ENCODE results near the gene AP4E1. TPM values are rescaled to one million over a fixed set of nuclear protein-coding genes. Genes with fewer than 3 reads are reported as not detected.

The AP4E1 gene
- total RNA-seq, 1 donor from 2014 or later = 17.9 TPM

DNA sequence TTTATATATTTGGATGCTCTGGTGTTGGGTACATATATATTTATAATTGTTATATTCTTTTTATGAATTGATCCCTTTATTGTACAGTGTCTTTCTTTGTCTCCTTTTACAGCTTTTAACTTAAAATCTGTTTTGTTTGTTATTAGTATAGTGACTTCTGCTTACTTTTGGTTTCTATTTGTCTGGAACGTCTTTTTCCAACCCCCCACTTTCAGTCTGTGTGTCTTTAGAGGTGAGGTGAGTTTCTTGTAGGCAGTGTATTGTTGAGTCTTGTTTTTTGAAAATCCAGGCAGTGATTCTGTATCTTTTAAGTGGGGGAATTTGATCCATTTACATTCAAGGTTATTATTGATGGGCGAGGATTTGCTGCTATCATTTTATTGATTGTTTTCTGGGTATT, 62.0 kb downstream of the AP4E1 start:
- peaks cover 5% of the 10 kb centered on the region for H3K4me1 Mint-ChIP-seq (ENCODE audit: low read depth)
- H3K27ac Mint-ChIP-seq = no peak overlapping the region
- no peaks in the 10 kb centered on the region for H3K27me3 Mint-ChIP-seq (ENCODE audit: low read depth)
- peaks cover 92% of the 10 kb centered on the region for H3K36me3 Mint-ChIP-seq (ENCODE audit: low read depth)
- H3K9me3 Mint-ChIP-seq = peaks cover 61% of the 10 kb centered on the region
- intact Hi-C loops (cut with micrococcal nuclease) = no loop called here
- H3K4me3 Mint-ChIP-seq (ENCODE audit: low read depth) = no peak overlapping the region
- DNase-seq (ENCODE audit: low spot score) = no peak

DNA sequence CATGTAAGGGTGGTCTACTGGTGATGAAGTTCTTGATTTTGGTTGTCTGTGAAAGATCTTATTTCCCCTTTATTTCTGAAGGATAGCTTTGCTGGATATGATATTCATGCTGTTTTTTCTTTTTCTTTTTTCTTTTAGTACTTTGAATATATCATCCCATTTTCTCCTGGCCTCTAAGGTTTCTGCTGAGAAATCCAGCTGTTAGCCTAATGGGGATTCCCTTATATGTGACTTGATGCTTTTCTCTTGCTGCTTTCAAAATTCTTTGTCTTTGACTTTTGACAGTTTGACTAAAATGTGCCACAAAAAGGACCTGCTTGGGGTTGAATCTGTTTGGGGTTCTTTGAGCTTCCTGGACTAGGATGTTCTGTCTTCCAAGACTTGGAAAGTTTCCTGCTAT, 62.6 kb downstream of the AP4E1 start:
- Mint-ChIP-seq H3K4me1 (ENCODE audit: low read depth) (peaks cover 5% of the 10 kb centered on the region), H3K9me3 (peaks cover 58% of the 10 kb centered on the region), H3K4me3 (ENCODE audit: low read depth) (no peak overlapping the region), H3K36me3 (ENCODE audit: low read depth) (peaks cover 90% of the 10 kb centered on the region), H3K27ac (no peak overlapping the region), H3K27me3 (ENCODE audit: low read depth) (no peaks in the 10 kb centered on the region)
- intact Hi-C loops (cut with micrococcal nuclease) = no loop called here
- no peak for DNase-seq (ENCODE audit: low spot score)

DNA sequence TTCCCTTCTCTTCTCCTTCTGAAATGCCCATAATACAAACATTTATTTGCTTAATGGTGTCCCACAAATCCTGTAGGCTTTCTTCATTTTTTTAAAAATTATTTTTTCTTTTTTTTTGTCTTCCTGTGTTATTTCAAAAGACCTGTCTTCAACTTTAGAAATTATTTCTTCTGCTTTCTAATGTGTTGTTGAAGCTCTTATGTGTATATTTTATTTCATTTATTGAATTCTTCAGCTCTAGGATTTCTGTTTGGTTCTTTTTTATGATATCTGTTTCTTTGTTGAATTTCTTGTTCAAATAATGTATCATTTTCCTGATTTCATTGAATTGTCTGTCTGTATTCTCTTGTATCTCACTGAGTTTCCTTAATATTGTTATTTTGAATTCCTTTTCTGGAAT, 63.1 kb downstream of the AP4E1 start:
- Mint-ChIP-seq H3K27ac (no peak overlapping the region), H3K4me3 (ENCODE audit: low read depth) (no peak overlapping the region), H3K9me3 (peaks cover 58% of the 10 kb centered on the region), H3K4me1 (ENCODE audit: low read depth) (peaks cover 5% of the 10 kb centered on the region), H3K27me3 (ENCODE audit: low read depth) (no peaks in the 10 kb centered on the region), H3K36me3 (ENCODE audit: low read depth) (peaks cover 87% of the 10 kb centered on the region)
- DNase-seq (ENCODE audit: low spot score) = no peak
- intact Hi-C loops (cut with micrococcal nuclease) = no loop called here

DNA sequence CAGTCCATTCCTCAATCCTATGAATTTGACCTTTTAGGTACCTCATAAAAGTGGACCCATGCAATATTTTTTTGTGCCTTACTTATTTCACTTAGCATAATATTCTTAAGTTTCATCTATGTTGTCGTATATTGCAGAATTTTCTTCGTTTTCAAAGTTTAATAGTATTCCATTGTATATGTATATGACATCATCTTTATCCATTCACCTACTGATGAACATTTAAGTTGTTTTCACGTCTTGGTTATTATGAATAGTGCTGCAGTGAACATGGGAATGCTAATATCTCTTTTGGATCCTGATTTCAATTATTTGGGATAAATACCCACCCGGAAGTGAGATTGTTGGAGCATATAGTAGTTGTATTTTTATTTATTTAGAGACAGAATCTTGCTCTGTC, 65.1 kb downstream of the AP4E1 start:
- intact Hi-C loops (cut with micrococcal nuclease) = no loop called here
- Mint-ChIP-seq H3K9me3 (peaks cover 48% of the 10 kb centered on the region), H3K27me3 (ENCODE audit: low read depth) (no peaks in the 10 kb centered on the region), H3K27ac (no peak overlapping the region), H3K4me3 (ENCODE audit: low read depth) (no peak overlapping the region), H3K36me3 (ENCODE audit: low read depth) (peaks cover 72% of the 10 kb centered on the region), H3K4me1 (ENCODE audit: low read depth) (peaks cover 7% of the 10 kb centered on the region)
- DNase-seq (ENCODE audit: low spot score) = no peak

DNA sequence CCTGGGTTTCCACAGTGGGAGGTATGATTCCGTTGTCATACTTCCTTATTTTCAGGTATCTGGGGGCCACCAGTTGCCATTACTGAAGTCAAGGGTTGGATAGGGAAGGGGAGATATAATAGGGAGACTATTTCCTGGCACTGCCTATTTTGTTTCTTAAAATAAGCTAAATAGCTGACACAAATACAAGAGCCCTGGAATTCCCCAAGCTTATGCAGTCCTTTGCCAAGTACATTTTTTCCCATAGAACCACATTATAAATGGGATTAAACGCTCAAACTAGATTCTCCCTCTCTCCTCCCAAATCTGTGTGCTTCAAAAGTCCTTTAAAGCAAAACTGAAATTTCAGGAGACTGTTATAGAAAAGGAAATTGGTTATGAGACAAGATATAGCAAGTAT, 68.7 kb downstream of the AP4E1 start:
- intact Hi-C loops (cut with micrococcal nuclease) = no loop called here
- Mint-ChIP-seq H3K36me3 (ENCODE audit: low read depth) (peaks cover 71% of the 10 kb centered on the region), H3K9me3 (peaks cover 19% of the 10 kb centered on the region), H3K27me3 (ENCODE audit: low read depth) (no peaks in the 10 kb centered on the region), H3K27ac (no peak overlapping the region), H3K4me3 (ENCODE audit: low read depth) (no peak overlapping the region), H3K4me1 (ENCODE audit: low read depth) (peaks cover 7% of the 10 kb centered on the region)
- DNase-seq (ENCODE audit: low spot score) = no peak

DNA sequence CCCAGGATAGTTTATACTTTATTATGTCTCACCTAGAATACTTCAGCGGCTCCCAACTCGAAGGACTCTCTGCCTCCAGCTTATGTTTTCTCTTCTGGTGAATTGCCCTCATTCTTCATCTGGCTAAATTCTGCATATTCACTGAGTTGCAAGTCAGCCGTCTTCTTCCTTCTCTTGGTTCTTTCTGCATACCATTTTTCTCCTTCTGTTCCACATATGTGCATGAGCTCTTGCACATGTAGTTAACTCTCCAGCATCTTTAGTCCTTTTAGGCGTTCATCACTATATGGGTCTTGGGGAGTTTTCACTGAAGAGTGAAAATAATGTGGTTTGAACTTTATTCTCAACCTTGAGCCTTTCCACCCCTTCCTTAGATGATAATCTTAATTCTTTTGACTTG, 70.1 kb downstream of the AP4E1 start:
- H3K36me3 Mint-ChIP-seq (ENCODE audit: low read depth) = peaks cover 66% of the 10 kb centered on the region
- intact Hi-C loops (cut with micrococcal nuclease) = no loop called here
- no peak overlapping the region for H3K4me3 Mint-ChIP-seq (ENCODE audit: low read depth)
- H3K27me3 Mint-ChIP-seq (ENCODE audit: low read depth) = no peaks in the 10 kb centered on the region
- H3K4me1 Mint-ChIP-seq (ENCODE audit: low read depth) = peaks cover 7% of the 10 kb centered on the region
- peak overlapping the region; percentile 61 for H3K27ac Mint-ChIP-seq
- DNase-seq (ENCODE audit: low spot score) = no peak
- H3K9me3 Mint-ChIP-seq = peaks cover 16% of the 10 kb centered on the region

DNA sequence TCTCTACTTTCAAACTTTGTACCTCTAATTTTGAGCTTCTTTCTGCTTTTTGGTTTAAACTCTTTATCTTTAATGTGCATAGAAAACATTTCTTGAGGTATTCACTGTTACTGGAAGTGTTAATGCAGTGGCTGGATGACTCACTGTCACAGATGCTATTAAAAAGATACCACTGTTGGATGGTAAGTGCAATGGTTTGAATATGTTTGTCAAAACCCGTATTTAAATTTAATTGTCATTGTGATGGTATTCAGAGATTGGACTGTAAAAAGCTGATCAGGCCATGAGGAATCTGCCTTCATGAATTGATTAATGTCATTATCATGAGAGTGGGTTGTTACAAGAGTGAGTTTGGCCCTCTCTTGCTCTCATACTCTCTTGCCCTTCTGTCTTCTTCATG, 70.6 kb downstream of the AP4E1 start:
- H3K4me3 Mint-ChIP-seq (ENCODE audit: low read depth) = no peak overlapping the region
- peaks cover 66% of the 10 kb centered on the region for H3K36me3 Mint-ChIP-seq (ENCODE audit: low read depth)
- H3K4me1 Mint-ChIP-seq (ENCODE audit: low read depth) = peaks cover 7% of the 10 kb centered on the region
- peaks cover 18% of the 10 kb centered on the region for H3K9me3 Mint-ChIP-seq
- DNase-seq (ENCODE audit: low spot score) = no peak
- intact Hi-C loops (cut with micrococcal nuclease) = no loop called here
- no peaks in the 10 kb centered on the region for H3K27me3 Mint-ChIP-seq (ENCODE audit: low read depth)
- peak overlapping the region; percentile 61 for H3K27ac Mint-ChIP-seq

DNA sequence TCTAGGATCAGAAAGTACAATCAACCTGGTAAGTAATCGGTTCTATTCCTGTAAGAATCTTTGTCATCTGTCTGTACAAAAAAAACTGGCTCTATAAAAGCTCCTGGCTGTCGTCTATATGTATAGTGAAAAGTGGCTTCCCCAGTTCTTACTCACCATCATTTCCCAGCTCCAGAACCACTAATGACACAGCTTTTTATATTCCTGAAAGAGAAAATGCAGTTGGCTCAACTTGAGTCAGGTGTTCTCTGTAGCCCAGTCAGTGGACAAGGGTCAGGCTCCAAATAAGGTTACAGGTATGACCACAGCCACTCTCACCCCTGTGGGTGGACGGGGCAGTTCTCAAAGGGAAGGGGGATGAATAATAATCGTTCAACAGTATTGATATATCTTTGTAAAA, 85.1 kb downstream of the AP4E1 start:
- Mint-ChIP-seq H3K27ac (no peak overlapping the region), H3K4me1 (ENCODE audit: low read depth) (no peaks in the 10 kb centered on the region), H3K4me3 (ENCODE audit: low read depth) (no peak overlapping the region), H3K27me3 (ENCODE audit: low read depth) (no peaks in the 10 kb centered on the region), H3K36me3 (ENCODE audit: low read depth) (peaks cover 30% of the 10 kb centered on the region), H3K9me3 (no peaks in the 10 kb centered on the region)
- intact Hi-C loops (cut with micrococcal nuclease) = no loop called here
- DNase-seq (ENCODE audit: low spot score) = no peak

DNA sequence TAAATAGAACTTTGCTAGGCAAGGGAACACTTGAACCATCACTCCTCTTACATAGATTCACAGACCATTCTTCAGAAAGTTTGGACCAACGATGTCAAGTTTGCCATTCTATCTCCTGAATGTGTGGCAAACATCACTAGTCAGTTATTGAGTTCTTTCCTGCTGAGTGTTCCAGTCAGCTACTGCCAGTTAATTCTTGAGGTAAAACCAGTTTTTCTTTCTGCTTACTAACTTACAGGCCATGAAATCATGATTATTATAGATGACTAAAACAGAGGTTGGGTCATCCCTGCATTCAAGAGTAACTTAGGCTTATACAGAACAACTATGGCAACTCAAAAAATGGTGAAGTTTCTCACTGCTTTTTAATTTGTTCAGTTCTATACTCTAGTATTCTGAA, 88.2 kb downstream of the AP4E1 start:
- Mint-ChIP-seq H3K36me3 (ENCODE audit: low read depth) (peaks cover 40% of the 10 kb centered on the region), H3K4me1 (ENCODE audit: low read depth) (no peaks in the 10 kb centered on the region), H3K9me3 (no peaks in the 10 kb centered on the region), H3K4me3 (ENCODE audit: low read depth) (no peak overlapping the region), H3K27ac (no peak overlapping the region), H3K27me3 (ENCODE audit: low read depth) (no peaks in the 10 kb centered on the region)
- DNase-seq (ENCODE audit: low spot score) = no peak
- intact Hi-C loops (cut with micrococcal nuclease) = no loop called here

DNA sequence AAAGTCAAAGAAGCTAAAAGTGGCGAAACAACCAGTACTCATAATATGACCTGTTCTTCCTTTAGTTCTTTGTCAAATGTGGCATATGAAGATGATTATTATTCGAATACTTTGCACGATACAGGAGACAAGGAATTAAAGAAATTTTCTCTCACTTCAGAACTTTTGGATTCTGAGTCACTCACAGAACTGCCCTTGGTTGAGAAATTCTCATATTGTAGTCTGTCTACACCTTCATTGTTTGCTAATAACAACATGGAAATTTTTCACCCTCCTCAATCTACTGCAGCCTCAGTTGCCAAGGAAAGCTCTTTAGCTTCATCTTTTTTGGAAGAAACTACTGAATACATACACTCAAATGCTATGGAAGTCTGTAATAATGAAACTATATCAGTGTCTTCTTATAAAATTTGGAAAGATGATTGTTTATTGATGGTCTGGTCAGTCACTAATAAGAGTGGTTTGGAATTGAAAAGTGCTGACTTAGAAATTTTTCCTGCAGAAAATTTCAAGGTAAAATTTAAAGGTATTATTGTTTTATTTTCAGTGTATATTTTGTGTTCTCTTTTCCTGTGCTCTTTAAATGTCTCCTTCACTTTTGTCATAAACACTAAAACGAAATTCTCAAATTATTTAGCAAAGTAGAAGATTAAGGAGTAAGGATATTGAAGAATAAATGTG, 89.0 kb downstream of the AP4E1 start:
- Mint-ChIP-seq H3K27me3 (ENCODE audit: low read depth) (no peaks in the 10 kb centered on the region), H3K4me1 (ENCODE audit: low read depth) (no peaks in the 10 kb centered on the region), H3K9me3 (no peaks in the 10 kb centered on the region), H3K36me3 (ENCODE audit: low read depth) (peaks cover 46% of the 10 kb centered on the region), H3K4me3 (ENCODE audit: low read depth) (no peak overlapping the region), H3K27ac (no peak overlapping the region)
- DNase-seq (ENCODE audit: low spot score) = no peak
- intact Hi-C loops (cut with micrococcal nuclease) = no loop called here

DNA sequence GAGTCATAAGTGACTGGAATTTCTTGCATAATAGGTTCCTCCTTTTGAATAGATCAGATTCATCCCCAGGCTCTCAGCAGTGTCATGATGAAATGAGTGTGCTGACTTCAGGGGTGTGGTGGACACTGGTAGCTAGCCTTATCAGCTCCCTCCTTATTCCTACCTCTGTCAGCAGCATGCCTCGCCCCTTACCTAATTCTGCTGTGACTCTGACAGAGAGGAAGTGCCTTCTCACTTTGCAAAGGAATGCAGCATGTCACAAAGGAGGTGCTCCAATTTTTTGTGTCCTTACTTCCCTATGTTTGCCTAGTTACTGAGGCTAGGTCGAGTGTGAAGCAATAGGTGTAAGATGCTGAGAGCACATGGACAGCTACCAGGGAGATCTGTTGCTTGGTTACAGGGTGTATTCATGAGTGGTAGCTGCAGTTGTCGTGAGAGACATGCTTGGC, 95.6 kb downstream of the AP4E1 start:
- H3K27ac Mint-ChIP-seq = no peak overlapping the region
- H3K27me3 Mint-ChIP-seq (ENCODE audit: low read depth) = no peaks in the 10 kb centered on the region
- H3K4me1 Mint-ChIP-seq (ENCODE audit: low read depth) = no peaks in the 10 kb centered on the region
- H3K4me3 Mint-ChIP-seq (ENCODE audit: low read depth) = no peak overlapping the region
- H3K36me3 Mint-ChIP-seq (ENCODE audit: low read depth) = peaks cover 48% of the 10 kb centered on the region
- intact Hi-C loops (cut with micrococcal nuclease) = no loop called here
- peaks cover 14% of the 10 kb centered on the region for H3K9me3 Mint-ChIP-seq
- no peak for DNase-seq (ENCODE audit: low spot score)

DNA sequence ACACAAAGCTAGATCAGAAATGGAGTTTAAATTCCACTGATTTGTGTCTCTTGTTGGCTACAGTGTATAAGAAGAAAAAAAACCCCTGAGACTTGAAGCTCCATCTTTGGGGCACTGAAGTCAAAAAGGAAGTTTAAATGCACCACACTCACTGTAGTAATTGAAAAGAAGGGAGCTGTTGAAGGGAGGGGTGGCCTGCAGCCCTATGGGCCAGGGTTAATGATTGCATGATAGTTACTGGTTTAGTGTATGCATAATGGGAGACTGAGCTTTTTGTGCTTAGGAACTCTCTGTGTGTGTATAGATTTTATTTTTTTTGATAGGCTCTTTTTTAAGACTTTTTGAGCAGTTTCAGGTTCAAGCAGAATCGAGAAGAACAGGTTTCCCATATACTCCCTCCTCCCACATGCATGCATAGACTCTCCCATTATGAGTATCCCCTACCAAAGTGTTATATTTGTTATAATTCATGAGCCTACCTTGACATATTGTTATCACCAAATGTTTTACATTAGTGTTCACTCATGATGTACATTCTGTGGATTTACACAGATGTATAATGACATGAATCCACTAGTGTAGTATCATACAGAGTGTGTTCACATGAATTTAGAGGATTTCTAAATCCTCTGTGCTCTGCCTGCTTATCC, 98.0 kb downstream of the AP4E1 start:
- H3K36me3 Mint-ChIP-seq (ENCODE audit: low read depth) = peaks cover 43% of the 10 kb centered on the region
- no peak overlapping the region for H3K27ac Mint-ChIP-seq
- intact Hi-C loops (cut with micrococcal nuclease) = no loop called here
- H3K4me1 Mint-ChIP-seq (ENCODE audit: low read depth) = no peaks in the 10 kb centered on the region
- no peak overlapping the region for H3K4me3 Mint-ChIP-seq (ENCODE audit: low read depth)
- DNase-seq (ENCODE audit: low spot score) = no peak
- no peaks in the 10 kb centered on the region for H3K27me3 Mint-ChIP-seq (ENCODE audit: low read depth)
- H3K9me3 Mint-ChIP-seq = peaks cover 14% of the 10 kb centered on the region

DNA sequence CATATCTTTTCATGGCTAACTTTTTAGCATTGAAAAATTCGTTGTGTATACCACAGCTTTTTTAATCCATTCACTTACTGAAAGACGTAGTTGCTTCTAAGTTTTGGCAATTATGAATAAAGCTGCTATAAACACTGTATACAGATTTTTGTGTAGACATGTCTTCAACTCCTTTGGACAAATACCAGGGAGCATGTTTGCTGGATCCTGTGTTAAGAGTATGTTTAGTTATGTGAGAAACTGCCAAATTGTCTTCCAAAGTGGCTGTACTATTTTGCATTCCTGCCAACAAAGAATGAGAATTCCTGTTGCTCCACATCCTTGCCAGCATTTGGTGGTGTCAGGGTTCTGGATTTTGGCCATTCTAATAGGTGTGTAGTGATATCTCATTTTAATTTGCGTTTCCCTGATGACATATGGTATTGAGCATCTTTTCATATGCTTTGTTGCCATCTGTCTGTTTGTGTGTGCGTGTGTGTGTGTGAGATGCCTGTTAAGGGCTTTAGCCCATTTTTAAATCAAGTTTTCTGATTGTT, 98.7 kb downstream of the AP4E1 start:
- no peaks in the 10 kb centered on the region for H3K27me3 Mint-ChIP-seq (ENCODE audit: low read depth)
- H3K36me3 Mint-ChIP-seq (ENCODE audit: low read depth) = peaks cover 39% of the 10 kb centered on the region
- no peak overlapping the region for H3K4me3 Mint-ChIP-seq (ENCODE audit: low read depth)

More for the DNA sequence above, 98.7 kb downstream of the AP4E1 start:
- no peak overlapping the region for H3K27ac Mint-ChIP-seq
- intact Hi-C loops (cut with micrococcal nuclease) = no loop called here
- H3K4me1 Mint-ChIP-seq (ENCODE audit: low read depth) = no peaks in the 10 kb centered on the region
- H3K9me3 Mint-ChIP-seq = peaks cover 14% of the 10 kb centered on the region
- no peak for DNase-seq (ENCODE audit: low spot score)
